GM03348 (cell line): ENCODE measurements around the gene RNF186.
A peak's percentile ranks its signal among the peaks of the same experiment; 100 is the strongest.
"Not testable (repeated sequence)": the region's sequence is repeated elsewhere in the genome, so short reads cannot be mapped to it uniquely, and the experiment has no call there.

ENCODE experiments used
- DNase-seq: peaks from one replicate; pipeline ENCODE4 v3.0.0; 2012; ENCODE audit warnings: low spot score

Gene RNF186

GRCh38 chr1:19814681-19815503 is at the start of gene RNF186:
RNF186 (minus strand) TSS chr1:19815283; CDS start chr1:19815101, 182 bp downstream.
- DNase-seq: no peak

GRCh38 chr1:19864570-19865160 is 49.6 kb upstream of the RNF186 start:
- DNase-seq: no peak

- no peak for DNase-seq
Observed at GRCh38 chr1:19862944-19863343, 47.9 kb upstream of the RNF186 start.

- no peak for DNase-seq
Observed at GRCh38 chr1:19861842-19862530, 46.9 kb upstream of the RNF186 start.

GRCh38 chr1:19861034-19861433 is 46.0 kb upstream of the RNF186 start:
- DNase-seq: peak; percentile 67

- no peak for DNase-seq
Observed at GRCh38 chr1:19860418-19860817, 45.3 kb upstream of the RNF186 start.

- DNase-seq: no peak
Observed at GRCh38 chr1:19859876-19860275, 44.8 kb upstream of the RNF186 start.

GRCh38 chr1:19858893-19859292 is 43.8 kb upstream of the RNF186 start:
- no peak for DNase-seq

- no peak for DNase-seq
Observed at GRCh38 chr1:19854866-19855265, 39.8 kb upstream of the RNF186 start.

- peak; percentile 21 for DNase-seq
Observed at GRCh38 chr1:19852036-19852435, 37.0 kb upstream of the RNF186 start.

- DNase-seq: no peak
Observed at GRCh38 chr1:19850214-19850613, 35.1 kb upstream of the RNF186 start.

- not testable (repeated sequence) for DNase-seq
Observed at GRCh38 chr1:19849307-19849706, 34.2 kb upstream of the RNF186 start.

GRCh38 chr1:19847334-19847733 is 32.3 kb upstream of the RNF186 start:
- DNase-seq: not testable (repeated sequence)

GRCh38 chr1:19846338-19846737 is 31.3 kb upstream of the RNF186 start:
- no peak for DNase-seq

GRCh38 chr1:19845555-19845954 is 30.5 kb upstream of the RNF186 start:
- DNase-seq: no peak

GRCh38 chr1:19844731-19845495 is 29.8 kb upstream of the RNF186 start:
- DNase-seq: no peak

GRCh38 chr1:19840228-19840627 is 25.1 kb upstream of the RNF186 start:
- DNase-seq: no peak

GRCh38 chr1:19837866-19838265 is 22.8 kb upstream of the RNF186 start:
- DNase-seq: no peak

GRCh38 chr1:19835578-19835977 is 20.5 kb upstream of the RNF186 start:
- peak; percentile 52 for DNase-seq

- no peak for DNase-seq
Observed at GRCh38 chr1:19831441-19831840, 16.4 kb upstream of the RNF186 start.

- DNase-seq: no peak
Observed at GRCh38 chr1:19828546-19828945, 13.5 kb upstream of the RNF186 start.

GRCh38 chr1:19825298-19825697 is 10.2 kb upstream of the RNF186 start:
- DNase-seq: no peak
